ENCODE data around the gene RGS9. TPM values are rescaled to one million over a fixed set of nuclear protein-coding genes. Genes with fewer than 3 reads are reported as not detected.

The RGS9 gene
- total and polyA plus RNA-seq, 2 experiments from 2014 or later = 12.8 to 29.6 TPM

DNA sequence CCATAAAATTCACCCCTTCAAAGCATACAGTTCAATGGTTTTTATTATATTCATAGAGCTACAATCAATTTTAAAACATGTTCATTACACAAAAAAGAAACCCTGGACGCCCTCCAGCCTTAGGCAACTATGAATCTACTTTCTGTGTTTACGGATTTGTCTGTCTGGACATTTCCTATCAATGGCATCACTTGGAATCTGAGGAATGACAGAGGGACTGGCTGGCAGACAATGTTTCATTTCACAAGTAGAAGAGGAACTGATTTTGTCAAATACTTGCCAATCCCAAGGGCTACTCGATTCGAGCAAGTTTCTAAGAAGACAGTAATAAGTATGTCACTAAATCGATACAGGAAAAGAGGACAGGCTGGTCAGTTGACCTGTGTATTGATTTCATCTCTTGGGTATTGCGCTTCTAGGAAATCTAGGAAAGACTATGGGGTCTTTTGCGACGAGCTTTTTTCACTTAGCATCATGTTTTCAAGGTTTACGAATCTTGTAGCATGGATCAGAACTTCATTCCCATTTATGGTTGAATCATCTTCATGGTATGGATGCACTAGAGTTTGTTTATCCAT is 56.6 kb downstream of the RGS9 start:
- no peak overlapping the region for H3K27ac Mint-ChIP-seq
- no peaks in the 10 kb centered on the region; the same call in 1 of the 2 replicates for H3K4me1 ChIP-seq (ENCODE audit: insufficient read depth)
- no peaks in the 10 kb centered on the region for H3F3A ChIP-seq (replicated peaks; ENCODE audit: low read depth)
- no peak overlapping the region for H2AFZ ChIP-seq
- no peaks in the 10 kb centered on the region for H3K27me3 ChIP-seq (ENCODE audit: insufficient read depth)
- no peak overlapping the region for H3K4me2 ChIP-seq
- no peaks in the 10 kb centered on the region for H3K79me2 ChIP-seq (replicated peaks; ENCODE audit: insufficient read depth)
- no peaks in the 10 kb centered on the region for H3K36me3 Mint-ChIP-seq (ENCODE audit: low read depth)
- TF ChIP-seq EZH2 (IDR thresholded peaks at IDR 0.05; ENCODE audit: low read depth, unreplicated experiment) (no peak), POLR2AphosphoS5 (IDR thresholded peaks at IDR 0.05; ENCODE audit: low read depth) (no peak), NANOG (IDR thresholded peaks at IDR 0.05; ENCODE audit: borderline replicate concordance) (no peak), JUNB (IDR thresholded peaks at IDR 0.05; ENCODE audit: unreplicated experiment) (no peak), ZNF331 (CRISPR knock-in tag; IDR thresholded peaks at IDR 0.05; ENCODE audit: low read depth) (no peak), ZNF114 (CRISPR knock-in tag; IDR thresholded peaks at IDR 0.05) (no peak), EZH2phosphoT487 (IDR thresholded peaks at IDR 0.05; ENCODE audit: unreplicated experiment) (no peak), CREB1 (CRISPR knock-in tag; IDR thresholded peaks at IDR 0.05; ENCODE audit: low read depth) (no peak), STAT1 (IDR thresholded peaks at IDR 0.05; ENCODE audit: unreplicated experiment) (no peak)
- TF ChIP-seq, protein P1, sequence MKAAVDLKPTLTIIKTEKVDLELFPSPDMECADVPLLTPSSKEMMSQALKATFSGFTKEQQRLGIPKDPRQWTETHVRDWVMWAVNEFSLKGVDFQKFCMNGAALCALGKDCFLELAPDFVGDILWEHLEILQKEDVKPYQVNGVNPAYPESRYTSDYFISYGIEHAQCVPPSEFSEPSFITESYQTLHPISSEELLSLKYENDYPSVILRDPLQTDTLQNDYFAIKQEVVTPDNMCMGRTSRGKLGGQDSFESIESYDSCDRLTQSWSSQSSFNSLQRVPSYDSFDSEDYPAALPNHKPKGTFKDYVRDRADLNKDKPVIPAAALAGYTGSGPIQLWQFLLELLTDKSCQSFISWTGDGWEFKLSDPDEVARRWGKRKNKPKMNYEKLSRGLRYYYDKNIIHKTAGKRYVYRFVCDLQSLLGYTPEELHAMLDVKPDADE (IDR thresholded peaks at IDR 0.05) = no peak
- TF ChIP-seq, protein P2, sequence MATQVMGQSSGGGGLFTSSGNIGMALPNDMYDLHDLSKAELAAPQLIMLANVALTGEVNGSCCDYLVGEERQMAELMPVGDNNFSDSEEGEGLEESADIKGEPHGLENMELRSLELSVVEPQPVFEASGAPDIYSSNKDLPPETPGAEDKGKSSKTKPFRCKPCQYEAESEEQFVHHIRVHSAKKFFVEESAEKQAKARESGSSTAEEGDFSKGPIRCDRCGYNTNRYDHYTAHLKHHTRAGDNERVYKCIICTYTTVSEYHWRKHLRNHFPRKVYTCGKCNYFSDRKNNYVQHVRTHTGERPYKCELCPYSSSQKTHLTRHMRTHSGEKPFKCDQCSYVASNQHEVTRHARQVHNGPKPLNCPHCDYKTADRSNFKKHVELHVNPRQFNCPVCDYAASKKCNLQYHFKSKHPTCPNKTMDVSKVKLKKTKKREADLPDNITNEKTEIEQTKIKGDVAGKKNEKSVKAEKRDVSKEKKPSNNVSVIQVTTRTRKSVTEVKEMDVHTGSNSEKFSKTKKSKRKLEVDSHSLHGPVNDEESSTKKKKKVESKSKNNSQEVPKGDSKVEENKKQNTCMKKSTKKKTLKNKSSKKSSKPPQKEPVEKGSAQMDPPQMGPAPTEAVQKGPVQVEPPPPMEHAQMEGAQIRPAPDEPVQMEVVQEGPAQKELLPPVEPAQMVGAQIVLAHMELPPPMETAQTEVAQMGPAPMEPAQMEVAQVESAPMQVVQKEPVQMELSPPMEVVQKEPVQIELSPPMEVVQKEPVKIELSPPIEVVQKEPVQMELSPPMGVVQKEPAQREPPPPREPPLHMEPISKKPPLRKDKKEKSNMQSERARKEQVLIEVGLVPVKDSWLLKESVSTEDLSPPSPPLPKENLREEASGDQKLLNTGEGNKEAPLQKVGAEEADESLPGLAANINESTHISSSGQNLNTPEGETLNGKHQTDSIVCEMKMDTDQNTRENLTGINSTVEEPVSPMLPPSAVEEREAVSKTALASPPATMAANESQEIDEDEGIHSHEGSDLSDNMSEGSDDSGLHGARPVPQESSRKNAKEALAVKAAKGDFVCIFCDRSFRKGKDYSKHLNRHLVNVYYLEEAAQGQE (IDR thresholded peaks at IDR 0.05; ENCODE audit: unreplicated experiment) = no peak
- TF ChIP-seq, protein P3, sequence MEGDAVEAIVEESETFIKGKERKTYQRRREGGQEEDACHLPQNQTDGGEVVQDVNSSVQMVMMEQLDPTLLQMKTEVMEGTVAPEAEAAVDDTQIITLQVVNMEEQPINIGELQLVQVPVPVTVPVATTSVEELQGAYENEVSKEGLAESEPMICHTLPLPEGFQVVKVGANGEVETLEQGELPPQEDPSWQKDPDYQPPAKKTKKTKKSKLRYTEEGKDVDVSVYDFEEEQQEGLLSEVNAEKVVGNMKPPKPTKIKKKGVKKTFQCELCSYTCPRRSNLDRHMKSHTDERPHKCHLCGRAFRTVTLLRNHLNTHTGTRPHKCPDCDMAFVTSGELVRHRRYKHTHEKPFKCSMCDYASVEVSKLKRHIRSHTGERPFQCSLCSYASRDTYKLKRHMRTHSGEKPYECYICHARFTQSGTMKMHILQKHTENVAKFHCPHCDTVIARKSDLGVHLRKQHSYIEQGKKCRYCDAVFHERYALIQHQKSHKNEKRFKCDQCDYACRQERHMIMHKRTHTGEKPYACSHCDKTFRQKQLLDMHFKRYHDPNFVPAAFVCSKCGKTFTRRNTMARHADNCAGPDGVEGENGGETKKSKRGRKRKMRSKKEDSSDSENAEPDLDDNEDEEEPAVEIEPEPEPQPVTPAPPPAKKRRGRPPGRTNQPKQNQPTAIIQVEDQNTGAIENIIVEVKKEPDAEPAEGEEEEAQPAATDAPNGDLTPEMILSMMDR (conservative IDR thresholded peaks at IDR 0.05; ENCODE audit: low read depth in 2 of 2) = no peak
- H3K4me3 ChIP-seq = no peak overlapping the region
- DNase-seq (ENCODE audit: low spot score) (no peak), ATAC-seq (no peak)
- H3K27ac ChIP-seq (ENCODE audit: low read depth) = no peak overlapping the region
- no peaks in the 10 kb centered on the region for H3K9me2 ChIP-seq (ENCODE audit: insufficient read depth)
- no peaks in the 10 kb centered on the region for H3K36me3 ChIP-seq (ENCODE audit: insufficient read depth)
- peaks cover 11% of the 10 kb centered on the region for H3K27me3 Mint-ChIP-seq (ENCODE audit: insufficient read depth, low read depth, poor library complexity)
- H3K4me1 Mint-ChIP-seq = peaks cover 20% of the 10 kb centered on the region
- no peaks in the 10 kb centered on the region for H4K20me1 ChIP-seq (replicated peaks; ENCODE audit: insufficient read depth)
- no peaks in the 10 kb centered on the region; the same call in 2 of the 3 replicates for H3K9me3 Mint-ChIP-seq
- H3K4me3 Mint-ChIP-seq = no peak overlapping the region
